Mesodermal cell (in vitro differentiated cells): Measurements from ENCODE around the gene PLA2G4E.

ENCODE experiments used
- H3K27ac ChIP-seq: 2 replicates; pipeline ENCODE4 v1.7.0; 2013; ENCODE audit warnings: mild to moderate bottlenecking, low read depth, low read length, moderate library complexity; ENCODE audit not compliant: severe bottlenecking
- H3K36me3 ChIP-seq: 2 replicates; pipeline ENCODE4 v1.7.1; 2013; ENCODE audit warnings: mild to moderate bottlenecking, low read length, moderate library complexity; ENCODE audit not compliant: control insufficient read depth, insufficient read depth
- H3K4me1 ChIP-seq: one replicate; pipeline ENCODE4 v1.7.1; 2013; ENCODE audit warnings: mild to moderate bottlenecking, low read length; ENCODE audit not compliant: insufficient read depth, control insufficient read depth, poor library complexity, severe bottlenecking
- H3K4me3 ChIP-seq: 2 replicates; pipeline ENCODE4 v1.7.0; 2013; ENCODE audit warnings: low read length, control low read depth, mild to moderate bottlenecking; ENCODE audit not compliant: insufficient read depth, poor library complexity, severe bottlenecking; ENCODE audit errors: extremely low read depth
- H3K9me3 ChIP-seq: 2 replicates; pipeline ENCODE4 v1.7.1; 2013; ENCODE audit warnings: mild to moderate bottlenecking, low read length, moderate library complexity; ENCODE audit not compliant: control insufficient read depth
- WGBS, 2 experiments: methylation state at CpG; one replicate each; pipeline ENCODE4 v1.1.5; 2013; ENCODE audit warnings: missing lambda C conversion rate in 2 of 2; ENCODE audit not compliant: insufficient coverage in 2 of 2; 5-methylcytosine and 5-hydroxymethylcytosine counted together

The PLA2G4E gene

GRCh38 chr15:41982133-41982930 lies 38.5 kb downstream of the PLA2G4E start:
- H3K4me1 ChIP-seq: peaks cover 3% of the 10 kb centered on the region
- H3K36me3 ChIP-seq: no peaks in the 10 kb centered on the region
- H3K4me3 ChIP-seq: no peak overlapping the region
- H3K9me3 ChIP-seq: no peaks in the 10 kb centered on the region
- 92 to 96% methylated on average over 7 to 10 of the region's 10 CpGs for WGBS, 2 experiments
- no peak overlapping the region for H3K27ac ChIP-seq

- no peak overlapping the region for H3K27ac ChIP-seq
- H3K9me3 ChIP-seq: no peaks in the 10 kb centered on the region
- no peaks in the 10 kb centered on the region for H3K36me3 ChIP-seq
- no peak overlapping the region for H3K4me3 ChIP-seq
- WGBS, 2 experiments: 92 to 97% methylated on average over 9 to 10 of the region's 10 CpGs
- peaks cover 3% of the 10 kb centered on the region for H3K4me1 ChIP-seq
Observed at GRCh38 chr15:41981371-41982132, 39.3 kb downstream of the PLA2G4E start.

DNA sequence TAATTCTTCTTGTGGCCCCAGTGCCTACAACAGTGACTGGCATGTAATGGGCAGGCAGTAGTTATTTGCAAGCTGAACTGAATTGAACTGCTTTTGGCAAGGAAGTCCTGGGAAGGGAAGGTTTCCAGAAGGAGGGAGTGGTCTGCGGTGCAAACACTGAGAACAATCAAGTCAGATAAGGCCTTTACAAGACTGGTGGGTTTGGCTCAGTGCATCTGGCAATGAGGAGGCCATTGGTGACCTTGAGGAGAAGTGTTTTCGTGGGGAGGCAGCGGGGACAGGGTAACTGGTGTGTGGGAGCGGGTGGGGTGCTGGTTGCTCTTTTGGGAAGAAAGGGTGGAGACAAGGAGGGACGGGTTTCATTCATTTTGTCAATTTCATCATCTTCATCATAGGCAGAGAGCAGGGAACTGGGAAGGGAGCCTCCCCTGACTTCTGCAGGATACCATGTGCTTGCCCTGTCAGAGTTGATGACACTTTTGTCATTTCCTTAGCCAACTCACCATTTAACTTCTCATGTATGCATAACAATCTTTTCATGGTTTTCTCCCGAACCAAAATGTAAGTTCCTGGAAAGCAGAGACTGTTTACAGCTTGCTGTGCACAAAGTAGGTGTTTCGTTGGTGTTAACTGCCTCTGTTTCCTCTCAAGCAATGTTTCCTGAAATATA lies 40.1 kb downstream of the PLA2G4E start:
- H3K4me1 ChIP-seq: peaks cover 3% of the 10 kb centered on the region
- no peak overlapping the region for H3K27ac ChIP-seq
- 81 to 90% methylated on average over 6 of the region's 7 CpGs for WGBS, 2 experiments
- H3K9me3 ChIP-seq: no peaks in the 10 kb centered on the region
- no peaks in the 10 kb centered on the region for H3K36me3 ChIP-seq
- no peak overlapping the region for H3K4me3 ChIP-seq

DNA sequence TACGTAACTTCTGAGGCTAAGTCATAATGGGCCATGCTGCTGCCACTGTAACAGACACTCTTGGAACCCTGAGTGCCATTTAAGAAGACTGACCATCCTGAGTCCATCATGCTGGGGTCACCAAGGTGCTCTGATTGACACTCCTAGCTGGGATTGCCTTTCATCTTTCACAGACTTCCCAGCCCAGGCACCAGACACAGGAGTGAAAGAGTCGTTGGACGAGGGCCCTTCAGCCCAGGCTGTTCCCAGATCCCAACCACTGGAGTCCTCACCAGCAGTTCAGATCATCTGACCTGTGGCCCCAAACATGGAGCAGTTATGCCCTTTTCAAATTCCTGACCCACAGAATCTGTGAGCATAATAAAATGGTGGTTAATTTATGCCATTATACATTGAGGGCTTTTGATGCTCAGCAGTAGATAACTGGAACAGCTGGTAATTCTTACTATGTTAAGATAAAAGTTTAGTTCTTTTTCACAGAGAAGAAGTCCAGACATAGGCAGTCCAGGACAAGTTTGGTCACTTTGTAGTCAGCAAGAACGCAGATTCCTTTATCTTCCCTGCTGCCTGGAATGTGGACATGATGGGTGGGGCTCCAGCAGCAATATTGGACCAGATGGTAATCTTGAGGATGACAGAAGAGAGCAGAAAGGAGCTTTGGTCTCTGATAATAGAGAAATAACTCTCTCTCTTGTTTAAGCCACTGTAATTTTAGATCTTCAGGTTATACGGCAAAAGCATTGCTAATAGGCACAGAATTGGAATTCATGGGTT lies 41.2 kb downstream of the PLA2G4E start:
- peaks cover 3% of the 10 kb centered on the region for H3K4me1 ChIP-seq
- H3K4me3 ChIP-seq: no peak overlapping the region
- H3K9me3 ChIP-seq: no peaks in the 10 kb centered on the region
- H3K27ac ChIP-seq: no peak overlapping the region
- no peaks in the 10 kb centered on the region for H3K36me3 ChIP-seq
- WGBS, 2 experiments: 92 to 95% methylated on average over 4 to 5 of the region's 5 CpGs

DNA sequence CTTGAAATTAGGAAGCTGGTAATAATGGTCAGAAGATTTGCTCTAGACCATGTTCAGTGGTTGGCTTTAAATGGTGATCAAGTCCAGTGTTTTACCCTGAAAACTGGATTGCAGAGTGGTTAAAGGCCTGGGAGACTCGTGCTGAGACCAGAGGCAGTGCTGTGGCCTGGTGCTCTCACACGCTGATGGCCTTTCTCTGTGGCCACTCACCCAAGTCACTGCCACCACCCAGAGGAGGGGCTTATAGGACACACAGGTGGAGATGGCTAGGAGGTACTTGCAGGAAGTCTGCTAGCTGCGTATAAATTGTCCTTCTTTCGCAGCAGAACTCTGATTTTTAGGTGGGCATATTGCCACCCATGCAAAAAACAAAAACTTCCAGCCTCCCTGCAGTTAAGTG lies 42.3 kb downstream of the PLA2G4E start:
- Histone ChIP-seq H3K4me1 (peaks cover 3% of the 10 kb centered on the region), H3K27ac (no peak overlapping the region), H3K4me3 (no peak overlapping the region), H3K36me3 (no peaks in the 10 kb centered on the region), H3K9me3 (no peaks in the 10 kb centered on the region)
- WGBS, 2 experiments: 80 to 92% methylated on average over 1 to 2 of the region's 4 CpGs

DNA sequence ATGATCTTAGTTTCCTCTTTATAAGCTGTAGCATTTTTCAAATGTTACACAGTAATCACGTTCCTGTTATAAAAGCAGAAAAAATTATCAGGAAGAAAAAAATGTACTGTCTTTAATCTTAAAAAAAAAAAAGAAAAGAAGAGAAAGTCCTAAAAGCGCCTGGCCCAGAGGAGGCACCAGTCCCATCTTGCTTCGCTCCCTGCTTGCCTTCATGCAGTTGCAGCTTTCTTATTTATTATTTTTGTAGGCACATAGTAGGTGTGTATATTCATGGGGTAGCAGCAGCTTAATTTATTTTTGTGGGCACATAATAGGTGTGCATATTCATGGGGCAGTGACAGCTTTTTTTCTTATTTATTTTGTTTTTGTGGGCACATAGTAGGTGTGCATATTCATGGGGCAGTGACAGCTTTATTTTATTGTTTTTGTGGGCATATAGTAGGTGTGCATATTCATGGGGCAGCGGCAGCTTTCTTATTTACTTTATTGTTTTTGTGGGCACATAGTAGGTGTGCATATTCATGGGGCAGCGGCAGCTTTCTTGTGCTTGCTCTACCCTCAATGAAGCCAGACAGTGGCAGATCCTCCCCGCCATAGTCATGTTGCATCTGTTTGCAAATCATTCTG lies 43.0 kb downstream of the PLA2G4E start:
- Histone ChIP-seq H3K36me3 (no peaks in the 10 kb centered on the region), H3K4me1 (peaks cover 3% of the 10 kb centered on the region), H3K9me3 (no peaks in the 10 kb centered on the region), H3K27ac (no peak overlapping the region), H3K4me3 (no peak overlapping the region)
- WGBS, 2 experiments: 75 to 88% methylated on average over 4 to 5 of the region's 6 CpGs

- Histone ChIP-seq H3K36me3 (no peaks in the 10 kb centered on the region), H3K9me3 (no peaks in the 10 kb centered on the region), H3K4me1 (peaks cover 7% of the 10 kb centered on the region), H3K27ac (no peak overlapping the region), H3K4me3 (no peak overlapping the region)
- WGBS, 2 experiments: 40 to 100% methylated on average over 1 of the region's 2 CpGs
Observed at GRCh38 chr15:41975669-41976068, 45.2 kb downstream of the PLA2G4E start.

DNA sequence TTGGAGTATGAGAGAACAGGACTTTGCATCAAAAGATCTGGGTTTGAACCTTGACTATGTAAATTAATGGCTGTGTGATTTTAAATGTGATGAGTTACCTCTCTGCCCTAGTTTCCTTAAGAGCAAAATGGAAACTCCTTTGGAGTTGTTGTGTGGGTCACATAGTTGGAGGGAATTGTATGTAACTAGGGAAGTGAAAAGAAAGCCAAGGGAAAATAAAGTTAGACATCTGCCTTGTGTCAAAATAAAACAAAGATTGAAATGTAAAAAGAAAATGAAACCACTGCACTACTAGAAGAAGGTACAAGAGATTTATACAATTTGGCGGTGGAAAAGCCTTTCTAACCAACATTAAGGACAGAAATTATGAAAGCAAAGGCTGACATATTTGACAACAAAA lies 46.8 kb downstream of the PLA2G4E start:
- Histone ChIP-seq H3K4me3 (no peak overlapping the region), H3K27ac (no peak overlapping the region), H3K36me3 (no peaks in the 10 kb centered on the region), H3K9me3 (no peaks in the 10 kb centered on the region), H3K4me1 (peaks cover 21% of the 10 kb centered on the region)
- no CpG with 5 or more reads among the region's 1 CpG for WGBS, 2 experiments

GRCh38 chr15:41972253-41973242 lies 48.3 kb downstream of the PLA2G4E start, which contains the start of gene EHD4:
EHD4 (minus strand) TSS chr15:41972557; CDS start chr15:41972494, 63 bp downstream.
- 1% methylated on average over 59 to 64 of the region's 72 CpGs for WGBS, 2 experiments
- H3K4me3 ChIP-seq: peak within 1 kb of the TSS; percentile 87
- H3K4me1 ChIP-seq: peaks cover 32% of the 10 kb centered on the region
- H3K36me3 ChIP-seq: no peaks in the 10 kb centered on the region
- no peaks in the 10 kb centered on the region for H3K9me3 ChIP-seq
- H3K27ac ChIP-seq: peak within 1 kb of the TSS; percentile 52
